Measurements from ENCODE around the gene ARL15.

DNA sequence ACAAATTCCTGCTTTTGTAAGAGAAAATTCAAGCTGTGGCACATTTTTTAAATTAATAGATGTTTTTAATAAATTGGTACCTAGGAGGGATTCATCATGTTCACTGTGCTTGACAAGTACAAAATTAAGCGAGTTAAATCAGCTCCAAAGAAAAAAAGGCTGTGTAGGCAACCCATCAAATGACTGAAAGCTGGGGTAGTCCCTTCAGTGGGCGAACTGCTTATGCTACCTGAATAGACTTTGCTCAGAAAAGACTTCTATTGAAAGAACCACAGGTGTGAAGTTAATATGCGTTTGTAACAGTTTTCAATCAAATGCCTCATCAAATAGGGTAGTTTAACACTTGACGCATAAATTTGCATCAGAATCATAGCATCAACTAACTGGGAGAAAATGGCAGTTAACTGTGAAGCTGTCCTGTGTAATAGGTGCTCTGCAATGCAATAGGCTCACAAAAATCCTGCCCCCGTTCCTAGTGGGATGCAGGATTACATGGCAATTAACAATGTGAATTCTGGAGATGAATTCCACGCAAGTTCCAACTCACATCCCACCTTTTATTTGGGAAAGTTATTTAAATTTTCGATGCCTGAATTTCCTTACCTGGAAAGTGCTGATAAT is 14.4 kb upstream of the ARL15 start:
- no peak for TF ChIP-seq EZH2phosphoT487 (IDR thresholded peaks at IDR 0.05; ENCODE audit: insufficient read depth, low read depth)
- no peak for TF ChIP-seq EZH2 (IDR thresholded peaks at IDR 0.05; ENCODE audit: insufficient read depth, poor library complexity, severe bottlenecking)
